ENCODE data around the gene FAM171A1.

DNA sequence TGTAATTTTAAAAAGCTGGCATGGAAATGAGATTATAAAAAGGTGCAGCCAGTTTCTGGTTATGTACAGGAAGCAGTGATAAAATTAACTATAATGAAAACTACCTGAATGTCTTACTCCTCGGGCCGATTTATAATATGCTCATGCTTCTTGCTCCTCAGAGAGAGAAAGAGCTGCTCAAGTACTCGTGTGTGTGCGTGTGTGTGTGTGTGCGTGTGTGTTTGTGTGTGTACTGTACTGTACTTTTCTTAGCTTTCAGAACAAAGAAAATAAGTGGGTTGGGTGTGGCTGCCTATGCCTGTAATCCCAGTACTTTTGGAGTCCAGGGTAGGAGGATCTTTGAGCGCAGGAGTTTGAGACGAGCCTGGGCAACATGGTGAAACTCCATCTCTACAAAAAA, 106.0 kb downstream of the FAM171A1 start:
- TF ChIP-seq, protein P1, sequence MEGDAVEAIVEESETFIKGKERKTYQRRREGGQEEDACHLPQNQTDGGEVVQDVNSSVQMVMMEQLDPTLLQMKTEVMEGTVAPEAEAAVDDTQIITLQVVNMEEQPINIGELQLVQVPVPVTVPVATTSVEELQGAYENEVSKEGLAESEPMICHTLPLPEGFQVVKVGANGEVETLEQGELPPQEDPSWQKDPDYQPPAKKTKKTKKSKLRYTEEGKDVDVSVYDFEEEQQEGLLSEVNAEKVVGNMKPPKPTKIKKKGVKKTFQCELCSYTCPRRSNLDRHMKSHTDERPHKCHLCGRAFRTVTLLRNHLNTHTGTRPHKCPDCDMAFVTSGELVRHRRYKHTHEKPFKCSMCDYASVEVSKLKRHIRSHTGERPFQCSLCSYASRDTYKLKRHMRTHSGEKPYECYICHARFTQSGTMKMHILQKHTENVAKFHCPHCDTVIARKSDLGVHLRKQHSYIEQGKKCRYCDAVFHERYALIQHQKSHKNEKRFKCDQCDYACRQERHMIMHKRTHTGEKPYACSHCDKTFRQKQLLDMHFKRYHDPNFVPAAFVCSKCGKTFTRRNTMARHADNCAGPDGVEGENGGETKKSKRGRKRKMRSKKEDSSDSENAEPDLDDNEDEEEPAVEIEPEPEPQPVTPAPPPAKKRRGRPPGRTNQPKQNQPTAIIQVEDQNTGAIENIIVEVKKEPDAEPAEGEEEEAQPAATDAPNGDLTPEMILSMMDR (IDR thresholded peaks at IDR 0.05), result no peak
- TF ChIP-seq POLR2A (IDR thresholded peaks at IDR 0.05), result no peak
